Measurements from ENCODE around the gene GRAP2.
"Not testable (repeated sequence)": the region's sequence is repeated elsewhere in the genome, so short reads cannot be mapped to it uniquely, and the experiment has no call there.

GRAP2 gene

DNA sequence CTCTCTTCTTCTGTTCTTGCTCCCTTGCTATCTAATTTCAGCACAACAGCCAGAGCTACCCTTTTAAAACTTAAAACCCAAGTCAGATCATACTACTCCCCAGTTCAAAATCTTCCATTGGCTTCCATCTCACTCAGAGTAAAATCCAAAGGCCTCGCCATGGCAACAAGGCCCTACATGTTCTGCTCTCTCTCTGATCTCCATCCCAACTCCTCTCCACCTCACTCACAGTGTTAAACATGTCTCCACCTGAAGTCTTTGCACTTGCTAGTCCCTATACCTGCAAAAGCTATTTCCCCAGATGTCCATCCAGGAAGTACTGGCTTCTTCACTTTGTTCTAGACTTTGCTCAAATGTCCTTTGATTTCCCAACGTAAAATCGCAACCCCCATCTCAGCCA is 3.0 kb upstream of the GRAP2 start:
- DNase-seq, result no peak

DNA sequence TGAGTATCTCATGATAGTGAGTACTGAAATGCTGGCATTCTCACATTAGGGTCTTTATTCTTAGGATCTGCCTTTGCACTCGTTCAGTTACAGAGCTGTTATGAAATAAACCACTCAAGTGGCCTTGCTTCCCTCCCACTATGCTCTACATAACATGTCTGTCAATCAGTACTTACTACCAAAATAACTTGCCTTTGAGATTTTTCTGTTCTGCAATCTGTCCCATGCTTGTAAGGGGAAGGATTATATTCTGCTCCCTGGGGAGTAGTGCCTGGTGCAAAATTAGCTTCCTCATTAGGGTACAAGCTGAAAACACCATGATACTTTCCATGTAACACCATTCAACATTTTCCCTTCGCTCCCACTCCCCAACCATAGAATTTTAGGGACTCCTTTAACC is 1.9 kb upstream of the GRAP2 start:
- no peak for DNase-seq

- no peak for DNase-seq
These were observed 772 bp downstream of the GRAP2 start for GRCh38 chr22:39901565-39902146.

- not testable (repeated sequence) for DNase-seq
These were observed 3.1 kb downstream of the GRAP2 start for GRCh38 chr22:39904024-39904423.

GRCh38 chr22:39904862-39905261 is 4.0 kb downstream of the GRAP2 start:
- DNase-seq, result no peak

DNA sequence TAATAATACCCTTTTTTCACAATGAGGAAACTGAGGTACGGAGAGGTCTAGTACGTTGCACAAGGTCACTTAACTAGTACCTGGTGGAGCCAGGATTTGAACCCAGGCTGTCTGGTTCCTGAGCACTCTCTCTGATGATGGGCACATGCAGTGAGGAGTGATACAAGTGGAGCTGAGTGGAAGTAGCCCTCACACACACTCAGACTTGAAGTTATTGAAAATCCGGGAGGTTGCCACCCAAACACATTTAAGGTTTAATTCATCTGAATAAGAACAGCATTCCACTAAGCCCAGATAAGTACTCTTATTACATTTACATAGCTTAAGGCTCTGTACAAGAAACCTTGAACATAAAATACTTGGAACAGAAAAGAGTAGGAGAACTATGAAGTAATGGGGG is 4.8 kb downstream of the GRAP2 start:
- DNase-seq, result no peak

- no peak for DNase-seq
These were observed 5.3 kb downstream of the GRAP2 start for GRCh38 chr22:39906207-39906606.

DNA sequence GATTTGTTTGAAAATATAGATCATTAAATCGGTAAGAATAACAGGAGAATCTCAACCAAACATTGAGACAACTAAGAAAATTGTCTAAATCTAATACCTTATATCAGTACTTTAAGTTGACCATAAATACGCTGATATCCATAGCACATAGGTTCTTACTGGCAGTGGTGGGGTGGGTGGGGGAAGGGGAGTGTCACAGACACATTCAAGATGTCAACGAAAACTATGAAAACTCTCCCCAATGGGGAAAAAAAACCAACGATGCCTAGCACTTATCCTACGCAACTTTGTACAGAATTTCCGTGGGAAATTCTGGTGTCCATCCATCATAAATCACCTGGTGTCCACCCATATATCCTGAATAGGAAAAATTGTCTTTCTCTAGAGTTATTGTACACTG is 6.2 kb downstream of the GRAP2 start:
- DNase-seq, result no peak

DNA sequence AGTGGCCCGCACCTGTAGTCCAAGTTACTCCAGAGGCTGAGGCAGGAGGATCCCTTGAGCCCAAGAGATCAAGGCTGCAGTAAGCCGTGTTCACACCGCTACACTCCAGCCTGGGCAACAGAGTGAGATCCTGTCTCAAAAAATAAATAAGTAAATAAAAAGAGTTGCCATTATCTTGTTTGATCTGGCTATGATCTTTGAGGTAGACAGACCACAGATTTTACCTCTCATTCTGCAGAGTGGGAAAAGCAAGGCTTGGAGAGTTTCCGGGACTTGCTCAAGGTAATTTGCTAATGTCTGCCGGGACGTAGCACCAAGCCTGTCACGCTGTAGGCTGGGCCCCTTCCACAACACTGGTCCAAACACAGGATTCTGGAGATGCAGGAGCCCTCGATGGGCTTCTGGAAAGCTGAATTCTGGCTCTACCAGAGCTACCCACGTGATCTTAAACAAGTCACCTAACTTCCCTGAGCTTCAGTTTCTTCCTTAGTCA is 6.8 kb downstream of the GRAP2 start:
- no peak for DNase-seq

GRCh38 chr22:39908136-39908535 is 7.3 kb downstream of the GRAP2 start:
- DNase-seq, result no peak

DNA sequence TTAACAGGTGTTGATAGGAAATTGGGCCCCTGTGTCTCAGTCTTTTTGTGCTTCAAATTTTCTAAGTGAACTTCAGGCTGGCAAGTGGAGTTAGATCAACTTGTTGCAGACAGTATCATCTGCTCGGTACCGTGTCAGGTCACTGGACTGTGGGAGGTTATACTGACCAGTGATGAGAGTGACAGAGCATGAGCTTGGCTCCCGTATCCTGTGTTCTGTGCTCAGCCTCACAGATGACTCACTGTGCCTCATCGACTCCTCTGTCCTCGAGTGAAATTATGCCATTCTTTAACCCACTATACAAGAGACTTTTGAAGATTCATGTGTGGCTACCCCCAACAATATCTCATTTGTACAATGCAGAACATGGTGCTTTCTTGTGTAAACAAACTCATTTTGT is 7.9 kb downstream of the GRAP2 start:
- DNase-seq, result no peak

DNA sequence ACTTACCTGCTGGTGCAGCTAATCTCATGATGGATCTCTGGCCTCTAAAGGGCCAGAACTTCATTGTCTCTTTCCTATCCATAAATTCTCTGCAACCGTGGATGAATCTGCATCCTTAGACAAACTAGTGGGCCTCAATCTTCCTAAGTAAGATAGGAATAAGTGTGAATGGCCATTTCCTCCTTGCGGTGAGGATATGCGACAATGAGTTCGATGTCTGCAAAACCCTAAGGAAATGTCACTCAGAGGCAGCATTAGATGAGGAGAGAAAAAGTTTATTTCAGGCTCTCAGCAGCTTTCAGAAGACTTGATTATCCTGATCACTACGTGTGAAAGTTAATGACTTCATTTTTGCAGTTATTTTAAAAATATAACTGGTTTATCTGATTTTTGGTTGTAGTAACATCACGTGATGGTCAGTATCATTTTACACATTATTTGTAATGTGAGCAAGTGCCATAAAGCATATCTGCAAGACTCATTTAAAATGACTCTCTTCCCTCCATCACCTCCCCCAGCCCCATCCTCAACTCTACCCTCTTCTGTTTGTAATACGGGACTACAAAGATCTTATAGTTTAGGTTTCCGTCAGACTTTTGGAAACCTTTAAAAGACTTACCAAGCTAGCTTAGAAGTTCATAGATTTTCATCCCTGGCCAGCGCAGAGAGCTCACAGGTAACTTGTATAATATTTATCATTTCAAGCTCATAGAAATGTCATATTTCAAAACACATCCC is 10.2 kb downstream of the GRAP2 start:
- no peak for DNase-seq

- DNase-seq, result no peak
These were observed 12.4 kb downstream of the GRAP2 start for GRCh38 chr22:39913321-39913720.

GRCh38 chr22:39913886-39914285 is 13.0 kb downstream of the GRAP2 start:
- DNase-seq, result no peak

- no peak for DNase-seq
These were observed 13.7 kb downstream of the GRAP2 start for GRCh38 chr22:39914584-39914983.

GRCh38 chr22:39915295-39915726 is 14.4 kb downstream of the GRAP2 start:
- DNase-seq, result no peak

DNA sequence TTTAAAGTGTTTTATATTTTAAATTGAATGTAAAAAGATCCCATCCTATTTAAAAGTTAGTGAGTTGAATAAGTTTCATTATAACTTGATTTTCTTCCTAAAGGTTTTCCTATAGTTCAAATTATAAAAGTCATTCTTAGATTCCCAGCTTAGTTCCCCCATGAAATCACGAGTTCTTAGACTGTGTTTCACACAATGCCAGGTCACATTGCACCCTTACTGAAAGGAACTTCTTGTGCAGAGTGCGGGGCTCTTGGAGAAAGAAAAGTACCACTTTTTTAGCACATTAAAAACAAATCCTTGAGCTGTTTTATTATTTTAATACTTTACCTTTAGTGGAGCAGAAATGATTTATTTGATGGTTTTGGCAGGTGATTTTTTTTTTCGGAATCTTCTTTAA is 15.6 kb downstream of the GRAP2 start:
- no peak for DNase-seq

- no peak for DNase-seq
These were observed 16.3 kb downstream of the GRAP2 start for GRCh38 chr22:39917197-39917643.

DNA sequence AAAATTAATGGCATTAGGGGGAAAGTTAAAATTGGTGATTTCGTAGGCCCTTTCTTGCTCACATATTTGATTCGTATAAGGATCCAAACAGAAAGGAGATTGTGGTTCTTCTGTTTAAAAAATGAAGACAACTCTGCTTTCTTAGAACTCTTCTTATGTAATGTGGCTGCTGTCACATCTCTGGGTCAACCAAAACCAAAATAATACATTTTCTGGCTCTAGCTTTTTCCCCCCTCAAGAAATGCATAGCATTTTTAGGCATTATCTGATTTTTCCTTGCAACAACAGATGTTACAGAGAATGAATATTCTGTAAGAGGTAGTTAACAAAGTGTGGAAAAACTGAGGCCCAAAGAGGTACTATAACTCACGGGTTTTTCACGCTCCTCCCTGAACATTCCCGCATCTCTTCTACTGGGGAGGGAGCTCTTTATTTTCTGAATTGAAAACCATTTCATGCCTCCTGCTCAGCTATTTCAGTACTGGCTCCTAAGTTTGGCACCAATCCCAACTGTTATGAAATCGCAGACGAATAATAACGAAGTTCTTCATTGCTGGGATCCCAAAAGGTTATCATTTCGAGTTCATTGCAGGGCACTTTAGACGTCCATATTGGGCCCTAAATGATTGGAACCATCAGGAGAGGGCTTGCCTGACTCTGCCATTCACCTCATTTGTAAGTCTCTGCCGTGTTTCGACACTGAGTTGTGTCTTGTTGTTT is 17.1 kb downstream of the GRAP2 start:
- DNase-seq, result no peak

- no peak for DNase-seq
These were observed 19.4 kb downstream of the GRAP2 start for GRCh38 chr22:39920134-39920743.

GRCh38 chr22:39923696-39924095 is 22.8 kb downstream of the GRAP2 start:
- DNase-seq, result no peak

GRCh38 chr22:39924286-39924685 is 23.4 kb downstream of the GRAP2 start:
- DNase-seq, result no peak

- no peak for DNase-seq
These were observed 24.4 kb downstream of the GRAP2 start for GRCh38 chr22:39925273-39925672.
